ENCODE data around the gene LILRA6.

GRCh38 chr19:54207676-54207982 is 35.0 kb downstream of the LILRA6 start:
- TF ChIP-seq POLR2AphosphoS5 (IDR thresholded peaks at IDR 0.05; ENCODE audit: low read depth, low read length) = no peak
- TF ChIP-seq CTCF (IDR thresholded peaks at IDR 0.05; ENCODE audit: control extremely low read depth in 1 of 3, insufficient read depth in 1 of 3, low read depth in 1 of 3, low read length in 3 of 3) = no peak
- no peak for TF ChIP-seq JUND (IDR thresholded peaks at IDR 0.05; ENCODE audit: low read length)
- TF ChIP-seq BACH1 (IDR thresholded peaks at IDR 0.05; ENCODE audit: low read length) = no peak
- TF ChIP-seq KDM5A (IDR thresholded peaks at IDR 0.05; ENCODE audit: low read length) = no peak
- no peak for TF ChIP-seq ASH2L (IDR thresholded peaks at IDR 0.05; ENCODE audit: low read length)
